Caco-2 (cell line): ENCODE measurements around the gene SPNS2. TPM values are rescaled to one million over a fixed set of nuclear protein-coding genes. Genes with fewer than 3 reads are reported as not detected.

Experiments
- BruUV-seq: library from RNA; stranded (reverse); fragments of 400-500 nt; replicated peaks from 2 replicates; lab custom pipeline; 2021; lab: Mats Ljungman, UMichigan
- CTCF ChIA-PET: fragments of 300-600 bp; sonication (Branson Sonifier 250); formaldehyde crosslinking; loops from one replicate; lab custom pipeline; 2022; ENCODE audit warnings: antibody characterized with exemption; lab: Charles Lee
- POLR2A ChIA-PET: fragments of 300-600 bp; sonication (Branson Sonifier 250); formaldehyde crosslinking; loops from one replicate; lab custom pipeline; 2022; ENCODE audit warnings: antibody characterized with exemption; lab: Charles Lee
- DNase-seq, 2 experiments: peaks; one replicate each; pipeline versions ENCODE4 v3.0.0 to v3.0.0-alpha.2; 2020 to 2022
- H3K27me3 ChIP-seq: replicated peaks from 2 replicates; pipeline ENCODE4 v1.6.0; 2011; ENCODE audit warnings: low read length; ENCODE audit not compliant: control insufficient read depth, insufficient read depth
- H3K36me3 ChIP-seq: 2 replicates; pipeline ENCODE4 v1.5.1; 2011; ENCODE audit warnings: low read length; ENCODE audit not compliant: control insufficient read depth, insufficient read depth
- H3K4me1 ChIP-seq: fragments of 250-450 bp; sonication (Bioruptor Pico); 2 replicates; pipeline ENCODE4 v1.5.1; 2020; ENCODE audit warnings: mild to moderate bottlenecking
- H3K4me3 ChIP-seq: 2 replicates; pipeline ENCODE4 v1.5.1; 2011; ENCODE audit warnings: low read depth, mild to moderate bottlenecking, control low read depth, low read length
- H3K9me3 ChIP-seq: fragments of 250-450 bp; sonication (Bioruptor Pico); 2 replicates; pipeline ENCODE4 v1.5.1; 2020; ENCODE audit warnings: mild to moderate bottlenecking, moderate library complexity
- H3K27ac Mint-ChIP-seq: one replicate; pipeline ENCODE4 v1.8.0; 2022; ENCODE audit warnings: mixed read lengths; ENCODE audit not compliant: unreplicated experiment
- H3K27me3 Mint-ChIP-seq: one replicate; pipeline ENCODE4 v1.8.0; 2022; ENCODE audit warnings: mixed read lengths; ENCODE audit not compliant: insufficient read depth, unreplicated experiment
- H3K36me3 Mint-ChIP-seq: one replicate; pipeline ENCODE4 v1.8.0; 2022; ENCODE audit warnings: mild to moderate bottlenecking, mixed read lengths; ENCODE audit not compliant: insufficient read depth, unreplicated experiment
- H3K4me1 Mint-ChIP-seq: one replicate; pipeline ENCODE4 v1.8.0; 2022; ENCODE audit warnings: low read depth, mixed read lengths; ENCODE audit not compliant: unreplicated experiment
- H3K4me3 Mint-ChIP-seq: one replicate; pipeline ENCODE4 v1.8.0; 2022; ENCODE audit warnings: mild to moderate bottlenecking, moderate library complexity, mixed read lengths; ENCODE audit not compliant: unreplicated experiment
- H3K9me3 Mint-ChIP-seq: one replicate; pipeline ENCODE4 v1.8.0; 2022; ENCODE audit warnings: mixed read lengths; ENCODE audit not compliant: unreplicated experiment
- CTCF ChIP-seq, 2 experiments: fragments of 200-600 bp in 1 of 2; IDR thresholded peaks; 1 replicate in 1 of 2; 2 replicates in 1 of 2; pipeline versions ENCODE4 v1.5.1 to v1.8.0; 2011 to 2022; ENCODE audit warnings: antibody characterized with exemption in 1 of 2, control low read depth in 1 of 2, inconsistent platforms in 1 of 2, low read depth in 1 of 2, low read length in 1 of 2, mild to moderate bottlenecking in 1 of 2, moderate library complexity in 1 of 2; ENCODE audit not compliant: insufficient read depth in 1 of 2, severe bottlenecking in 1 of 2, unreplicated experiment in 1 of 2
- intact Hi-C: fragments of 100-400 bp; cut with micrococcal nuclease; formaldehyde crosslinking; loops from one replicate; pipeline ENCODE4 v1.10.0; 2022; ENCODE audit not compliant: unreplicated experiment
- total RNA-seq: library from RNA; stranded (reverse); gene quantifications from 2 replicates; pipeline ENCODE4 v1.2.3, GENCODE V29; 2022

SPNS2 gene
- total RNA-seq, 1 experiment from 2014 or later: 1.00 TPM

- H3K9me3 ChIP-seq: no peaks in the 10 kb centered on the region
- no peak for DNase-seq
- Mint-ChIP-seq H3K27me3 (no peaks in the 10 kb centered on the region), H3K27ac (no peak overlapping the region), H3K4me3 (no peak overlapping the region), H3K36me3 (peaks cover 13% of the 10 kb centered on the region), H3K9me3 (no peaks in the 10 kb centered on the region), H3K4me1 (no peaks in the 10 kb centered on the region)
- ChIA-PET POLR2A (no interaction called here), CTCF (no interaction called here)
- no peaks in the 10 kb centered on the region for H3K27me3 ChIP-seq
- H3K36me3 ChIP-seq: no peaks in the 10 kb centered on the region
- BruUV-seq: no TSS peak
- no peak for TF ChIP-seq CTCF (IDR thresholded peaks at IDR 0.05; ENCODE audit: insufficient read depth in 1 of 2, low read depth in 1 of 2, low read length in 1 of 2, severe bottlenecking in 1 of 2, unreplicated experiment in 1 of 2)
- H3K4me3 ChIP-seq: no peak overlapping the region
- no peaks in the 10 kb centered on the region for H3K4me1 ChIP-seq
- intact Hi-C loops: no loop called here
These were observed 33.5 kb downstream of the SPNS2 start for GRCh38 chr17:4531988-4532736.

GRCh38 chr17:4532860-4533522 lies 34.3 kb downstream of the SPNS2 start:
- H3K36me3 Mint-ChIP-seq: peaks cover 14% of the 10 kb centered on the region
- H3K4me3 ChIP-seq: no peak overlapping the region
- no peak for TF ChIP-seq CTCF (IDR thresholded peaks at IDR 0.05; ENCODE audit: insufficient read depth in 1 of 2, low read depth in 1 of 2, low read length in 1 of 2, severe bottlenecking in 1 of 2, unreplicated experiment in 1 of 2)
- H3K4me1 ChIP-seq: no peaks in the 10 kb centered on the region
- no peaks in the 10 kb centered on the region for H3K36me3 ChIP-seq
- no peak overlapping the region for H3K4me3 Mint-ChIP-seq
- no peaks in the 10 kb centered on the region for H3K27me3 ChIP-seq
- POLR2A ChIA-PET: no interaction called here
- no peak overlapping the region for H3K27ac Mint-ChIP-seq
- no peaks in the 10 kb centered on the region for H3K27me3 Mint-ChIP-seq
- CTCF ChIA-PET: no interaction called here
- no TSS peak for BruUV-seq
- intact Hi-C loops: no loop called here
- H3K4me1 Mint-ChIP-seq: no peaks in the 10 kb centered on the region
- DNase-seq: no peak
- no peaks in the 10 kb centered on the region for H3K9me3 ChIP-seq
- no peaks in the 10 kb centered on the region for H3K9me3 Mint-ChIP-seq

- Mint-ChIP-seq H3K27ac (peak overlapping the region; percentile 54), H3K36me3 (peaks cover 14% of the 10 kb centered on the region), H3K9me3 (no peaks in the 10 kb centered on the region), H3K27me3 (no peaks in the 10 kb centered on the region), H3K4me3 (no peak overlapping the region), H3K4me1 (no peaks in the 10 kb centered on the region)
- TF ChIP-seq CTCF (IDR thresholded peaks at IDR 0.05; ENCODE audit: insufficient read depth in 1 of 2, low read depth in 1 of 2, low read length in 1 of 2, severe bottlenecking in 1 of 2, unreplicated experiment in 1 of 2): no peak
- H3K27me3 ChIP-seq: no peaks in the 10 kb centered on the region
- H3K9me3 ChIP-seq: no peaks in the 10 kb centered on the region
- POLR2A ChIA-PET: no interaction called here
- CTCF ChIA-PET: no interaction called here
- H3K36me3 ChIP-seq: no peaks in the 10 kb centered on the region
- DNase-seq: no peak
- H3K4me3 ChIP-seq: no peak overlapping the region
- H3K4me1 ChIP-seq: no peaks in the 10 kb centered on the region
- intact Hi-C loops: no loop called here
- no TSS peak for BruUV-seq
These were observed 35.1 kb downstream of the SPNS2 start for GRCh38 chr17:4533523-4534504.
